ENCODE measurements around the gene PCP4L1. TPM values are rescaled to one million over a fixed set of nuclear protein-coding genes. Genes with fewer than 3 reads are reported as not detected.
A peak's percentile ranks its signal among the peaks of the same experiment; 100 is the strongest.
"Not testable (repeated sequence)": the region's sequence is repeated elsewhere in the genome, so short reads cannot be mapped to it uniquely, and the experiment has no call there.

The PCP4L1 gene
- total RNA-seq, 1 donor from 2014 or later, result not detected

DNA sequence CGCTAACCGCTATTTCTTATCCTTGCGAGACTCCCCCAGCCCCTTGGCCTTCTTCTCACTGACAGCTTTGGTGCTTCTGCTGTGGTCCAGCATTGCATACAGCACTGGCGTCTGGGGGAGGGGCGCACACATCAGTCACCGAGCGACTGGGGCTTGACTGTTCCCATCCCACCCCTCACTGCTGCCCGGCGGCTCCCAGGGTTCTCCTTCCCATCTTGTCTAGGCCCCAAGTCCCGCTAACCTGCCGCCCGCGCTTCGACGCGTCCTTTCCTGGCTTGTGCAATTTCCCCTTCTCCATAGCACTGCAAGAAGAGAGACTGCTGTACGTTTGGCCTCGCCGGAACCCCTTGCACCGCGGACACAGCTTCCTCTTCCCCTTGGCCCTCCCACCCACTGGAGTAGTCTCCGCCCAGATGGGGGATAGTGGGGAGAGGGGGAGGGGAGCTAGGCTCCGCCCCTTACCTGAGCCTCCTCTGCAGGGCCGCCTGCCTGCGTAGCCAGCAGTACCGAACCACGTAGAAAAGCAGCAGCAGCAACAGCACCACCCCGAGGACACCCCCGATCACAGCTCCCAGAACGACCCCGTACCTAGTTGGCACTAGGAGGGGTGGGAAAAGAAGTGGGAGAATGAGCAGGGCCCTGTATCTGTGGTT is 47.4 kb downstream of the PCP4L1 start:
- peak; percentile 96 for DNase-seq
- Mint-ChIP-seq H3K4me3 (peak overlapping the region; percentile 99), H3K27ac (peak overlapping the region; percentile 92), H3K27me3 (no peaks in the 10 kb centered on the region), H3K9me3 (no peaks in the 10 kb centered on the region), H3K36me3 (ENCODE audit: low read depth) (peaks cover 6% of the 10 kb centered on the region), H3K4me1 (peaks cover 38% of the 10 kb centered on the region)
- intact Hi-C loops (cut with micrococcal nuclease), result loop anchor here (1.0 to 2.0 kb wide), 2 partner anchors 8 to 77 kb away; partner anchors contain the start of gene SDHC

DNA sequence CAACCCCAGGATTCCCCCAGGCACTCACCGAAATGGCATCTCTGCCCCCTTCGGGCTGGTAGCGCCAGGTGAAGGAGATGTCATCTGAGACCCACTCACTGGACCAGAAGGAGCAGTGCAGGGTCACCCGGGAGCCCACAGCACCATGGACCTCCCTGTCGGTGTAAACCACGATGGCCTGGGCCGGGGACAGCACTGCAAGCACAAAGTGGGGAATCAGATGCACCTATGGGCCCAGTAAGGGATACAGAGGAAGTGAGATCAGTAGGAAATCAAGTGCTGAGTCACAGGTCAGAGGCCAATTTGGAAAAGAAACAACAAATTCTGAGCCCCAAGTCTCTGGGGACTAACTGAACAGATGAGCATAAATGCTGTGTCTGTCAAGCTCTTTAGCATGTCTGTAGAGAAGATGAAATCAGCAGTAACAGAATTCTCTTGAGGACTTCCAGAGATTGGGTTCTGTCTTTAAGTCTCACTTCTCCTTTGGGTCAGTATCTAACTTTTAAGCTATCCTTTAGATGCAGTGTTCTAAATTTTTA is 48.8 kb downstream of the PCP4L1 start:
- intact Hi-C loops (cut with micrococcal nuclease), result loop anchor here (2.0 kb wide), 1 partner anchor 76 kb away; no protein-coding TSS in a partner anchor
- Mint-ChIP-seq H3K27me3 (no peaks in the 10 kb centered on the region), H3K4me1 (peaks cover 38% of the 10 kb centered on the region), H3K4me3 (peak overlapping the region; percentile 17), H3K27ac (peak overlapping the region; percentile 67), H3K36me3 (ENCODE audit: low read depth) (peaks cover 6% of the 10 kb centered on the region), H3K9me3 (no peaks in the 10 kb centered on the region)
- peak; percentile 71 for DNase-seq

DNA sequence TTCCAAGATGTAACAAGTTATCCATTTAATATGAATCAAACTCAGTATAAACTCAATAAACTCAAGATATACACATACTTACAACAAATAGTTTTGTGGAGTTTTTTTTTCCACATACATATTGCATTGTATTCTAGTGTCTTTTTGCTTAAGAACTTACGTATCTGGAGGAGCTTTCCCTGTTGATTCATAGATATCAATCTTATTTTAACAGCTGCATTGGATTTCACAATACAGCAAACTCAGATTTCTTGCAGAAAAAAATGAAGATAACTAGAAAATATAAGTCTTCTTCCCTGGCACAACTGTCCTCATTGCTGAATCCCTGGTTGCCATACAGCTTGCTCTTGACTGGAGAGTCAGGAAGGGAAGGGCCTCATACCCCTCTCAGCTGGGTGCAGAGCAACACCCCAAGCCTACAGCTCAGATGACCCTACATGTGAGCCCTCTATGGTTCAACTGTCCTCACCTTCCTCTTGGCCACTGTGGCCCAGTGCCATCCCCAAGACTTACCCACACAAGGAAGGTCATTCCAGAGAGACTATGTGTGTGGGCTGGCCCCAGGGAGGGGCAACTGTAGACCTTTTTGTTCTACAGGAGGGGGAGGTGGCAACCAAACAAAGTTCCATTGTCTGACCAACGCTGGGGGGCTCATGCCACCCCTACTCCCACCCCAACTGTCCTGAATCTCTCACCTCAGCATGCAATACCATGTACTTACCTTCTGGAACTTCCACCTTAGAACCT is 49.5 kb downstream of the PCP4L1 start:
- no peak for DNase-seq
- H3K27ac Mint-ChIP-seq, result no peak overlapping the region
- no peaks in the 10 kb centered on the region for H3K27me3 Mint-ChIP-seq
- peaks cover 38% of the 10 kb centered on the region for H3K4me1 Mint-ChIP-seq
- peaks cover 6% of the 10 kb centered on the region for H3K36me3 Mint-ChIP-seq (ENCODE audit: low read depth)
- no peaks in the 10 kb centered on the region for H3K9me3 Mint-ChIP-seq
- H3K4me3 Mint-ChIP-seq, result no peak overlapping the region
- intact Hi-C loops (cut with micrococcal nuclease), result loop anchor here (2.0 kb wide), 1 partner anchor 75 kb away; no protein-coding TSS in a partner anchor

DNA sequence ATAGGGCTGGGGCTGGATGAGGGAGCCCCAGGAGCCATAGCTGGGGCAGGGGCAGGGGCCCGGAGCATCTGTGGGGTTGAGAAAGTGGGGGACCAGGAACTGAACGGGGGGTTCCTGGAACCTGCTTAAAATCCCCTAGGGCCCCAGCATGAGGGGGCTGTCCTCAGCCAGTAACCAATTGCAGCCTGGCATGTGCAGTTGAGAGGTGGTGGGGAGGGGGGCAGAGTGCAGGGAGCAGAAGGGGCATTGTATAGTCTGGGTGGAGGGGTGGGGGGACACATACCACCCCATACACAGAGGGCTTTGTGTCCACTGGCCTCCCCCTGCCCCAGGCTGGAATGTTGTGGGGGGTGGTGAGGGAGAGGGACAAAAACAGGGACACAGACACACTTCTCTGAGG is 51.3 kb downstream of the PCP4L1 start, which contains the start of gene MPZ:
MPZ (minus strand) TSS at position 101 of the 400 bp plus-strand sequence; CDS start at position 38, 63 bp downstream.
- no peak for DNase-seq
- Mint-ChIP-seq H3K9me3 (no peaks in the 10 kb centered on the region), H3K27me3 (no peaks in the 10 kb centered on the region), H3K4me3 (no peak within 1 kb of the TSS), H3K27ac (no peak within 1 kb of the TSS), H3K36me3 (ENCODE audit: low read depth) (peaks cover 2% of the 10 kb centered on the region), H3K4me1 (peaks cover 30% of the 10 kb centered on the region)
- intact Hi-C loops (cut with micrococcal nuclease), result loop anchor here (10.0 kb wide), 1 partner anchor 55 kb away; the partner anchor contains the start of gene CFAP126

DNA sequence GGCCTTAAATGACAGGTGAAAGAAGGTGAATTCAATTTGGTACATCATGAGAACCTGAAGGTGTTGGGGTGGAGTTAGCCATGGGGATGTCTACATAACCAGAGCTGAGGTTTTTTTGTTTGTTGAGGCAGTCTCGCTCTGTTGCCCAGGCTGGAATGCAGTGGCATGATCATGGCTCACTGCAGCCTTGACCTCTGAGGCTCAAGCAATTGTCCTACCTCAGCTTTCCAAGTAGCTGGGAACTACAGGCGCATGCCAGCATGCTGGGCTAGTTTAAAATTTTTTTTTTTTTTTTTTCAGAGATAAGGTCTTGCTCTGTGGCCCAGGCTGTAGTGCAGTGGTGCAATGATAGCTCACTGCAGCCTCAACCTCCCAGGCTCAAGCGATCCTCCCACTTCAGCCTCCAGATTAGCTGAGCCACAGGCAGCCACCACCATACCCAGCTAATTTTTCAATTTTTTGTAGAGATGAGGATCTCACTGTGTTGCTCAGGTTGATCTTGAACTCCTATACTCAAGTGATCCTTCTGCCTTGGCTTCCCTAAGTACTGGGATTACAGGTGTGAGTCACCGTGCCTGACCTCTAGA is 53.1 kb downstream of the PCP4L1 start:
- Mint-ChIP-seq H3K27me3 (no peaks in the 10 kb centered on the region), H3K4me3 (no peak overlapping the region), H3K4me1 (peaks cover 33% of the 10 kb centered on the region), H3K27ac (no peak overlapping the region), H3K9me3 (no peaks in the 10 kb centered on the region), H3K36me3 (ENCODE audit: low read depth) (no peaks in the 10 kb centered on the region)
- DNase-seq, result no peak
- intact Hi-C loops (cut with micrococcal nuclease), result loop anchor here (10.0 kb wide), 1 partner anchor 53 kb away; the partner anchor contains the start of gene CFAP126

DNA sequence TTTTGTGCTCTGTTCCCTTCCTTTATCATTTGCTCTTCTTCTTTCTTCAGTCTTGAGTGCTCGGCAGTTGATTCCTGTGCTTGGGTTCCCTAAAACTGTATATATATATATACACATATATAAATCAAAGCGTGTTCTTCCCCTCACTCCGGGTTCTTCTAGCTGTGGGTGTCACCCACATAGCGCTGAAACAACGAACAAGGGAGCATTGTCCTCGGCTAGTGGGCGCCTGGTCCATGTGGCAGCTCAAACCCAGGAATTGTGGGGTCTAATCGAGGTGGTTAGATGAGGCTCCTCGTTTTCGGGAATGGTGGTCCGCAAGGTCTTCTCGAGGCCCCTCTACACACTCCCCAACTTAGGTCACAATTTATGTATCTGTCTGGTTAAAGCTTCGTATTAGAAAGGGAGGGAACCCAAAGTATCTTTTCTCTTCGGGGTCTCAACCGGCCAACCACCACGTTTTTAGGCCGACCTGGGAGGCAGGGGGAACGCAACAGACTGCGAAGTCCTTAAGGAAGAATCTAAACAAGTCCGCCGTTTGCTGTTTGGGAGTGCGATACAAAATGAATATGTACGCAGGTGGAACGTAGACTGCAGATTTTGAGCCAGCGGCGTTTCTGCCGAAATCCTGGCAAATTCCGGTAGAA is 55.1 kb downstream of the PCP4L1 start:
- no peak for DNase-seq
- intact Hi-C loops (cut with micrococcal nuclease), result loop anchor here (1.0 to 10.0 kb wide), 3 partner anchors 7 to 87 kb away; partner anchors contain the start of genes CFAP126 and TOMM40L
- Mint-ChIP-seq H3K4me1 (peaks cover 22% of the 10 kb centered on the region), H3K36me3 (ENCODE audit: low read depth) (no peaks in the 10 kb centered on the region), H3K4me3 (peak overlapping the region; percentile 97), H3K27ac (peak overlapping the region; percentile 97), H3K9me3 (no peaks in the 10 kb centered on the region), H3K27me3 (no peaks in the 10 kb centered on the region)

DNA sequence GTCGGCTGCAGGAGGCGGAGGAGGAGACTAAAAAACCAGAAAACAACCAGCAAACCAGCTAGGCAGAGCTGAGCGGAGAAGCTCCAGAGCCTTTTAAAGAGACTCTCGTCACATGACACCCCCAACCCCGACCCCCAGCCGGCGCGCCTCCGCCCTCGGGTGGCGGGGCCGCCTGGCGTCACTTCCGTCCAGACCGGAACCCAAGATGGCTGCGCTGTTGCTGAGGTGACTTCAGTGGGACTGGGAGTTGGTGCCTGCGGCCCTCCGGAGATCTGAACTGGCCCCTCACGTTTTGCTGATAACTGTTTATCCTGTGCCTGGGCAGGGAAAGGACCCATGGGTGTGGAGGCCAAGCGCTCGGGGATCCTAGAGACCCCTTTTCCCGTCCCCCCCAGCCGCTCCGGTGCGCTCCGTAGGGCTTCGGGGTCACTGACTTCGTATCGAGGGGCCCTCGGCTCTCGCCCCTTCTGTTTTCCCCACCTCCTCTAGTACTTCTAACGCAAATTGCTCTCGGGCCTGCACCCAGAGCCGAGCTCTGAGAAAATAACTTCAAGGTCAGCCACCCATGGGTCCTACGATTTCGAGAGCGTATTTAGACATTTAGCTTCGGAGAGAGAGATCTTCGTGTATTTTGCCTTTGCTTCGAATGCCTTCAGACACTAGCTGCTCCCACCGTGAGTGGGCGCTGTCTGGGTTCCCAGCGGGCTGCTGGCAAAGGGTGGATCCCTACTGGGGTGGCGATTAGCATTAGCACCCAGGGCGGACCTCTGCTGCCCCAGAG is 55.8 kb downstream of the PCP4L1 start, which contains the start of gene SDHC:
SDHC (plus strand) TSS at position 181 of the 781 bp plus-strand sequence; CDS start at position 206, 25 bp downstream.
- no peaks in the 10 kb centered on the region for H3K9me3 Mint-ChIP-seq

DNA sequence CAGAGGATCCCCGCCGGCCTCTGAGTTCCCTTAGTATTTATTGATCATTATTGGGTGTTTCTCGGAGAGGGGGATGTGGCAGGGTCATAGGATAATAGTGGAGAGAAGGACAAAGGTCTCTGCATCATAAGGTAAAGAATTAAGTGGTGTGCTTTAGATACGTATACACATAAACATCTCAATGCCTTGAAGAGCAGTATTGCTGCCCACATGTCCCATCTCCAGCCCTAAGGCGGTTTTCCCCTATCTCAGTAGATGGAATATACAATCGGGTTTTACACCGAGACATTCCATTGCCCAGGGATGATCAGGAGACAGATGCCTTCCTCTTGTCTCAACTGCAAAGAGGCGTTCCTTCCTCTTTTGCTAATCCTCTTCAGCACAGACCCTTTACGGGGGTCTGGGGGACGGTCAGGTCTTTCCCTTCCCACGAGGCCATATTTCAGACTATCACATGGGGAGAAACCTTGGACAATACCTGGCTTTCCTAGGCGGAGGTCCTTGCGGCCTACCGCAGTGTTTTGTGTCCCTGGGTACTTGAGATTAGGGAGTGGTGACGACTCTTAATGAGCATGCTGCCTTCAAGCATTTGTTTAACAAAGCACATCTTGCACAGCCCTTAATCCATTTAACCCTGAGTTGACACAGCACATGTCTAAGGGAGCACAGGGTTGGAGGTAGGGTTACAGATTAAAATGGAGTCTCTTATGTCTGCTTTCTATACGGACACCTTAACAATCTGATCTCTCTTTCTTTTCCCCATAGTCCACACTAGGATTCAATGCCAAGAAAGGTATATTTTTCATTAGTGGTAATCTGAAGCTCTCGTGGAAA is 57.5 kb downstream of the PCP4L1 start:
- not testable (repeated sequence) for H3K36me3 Mint-ChIP-seq (ENCODE audit: low read depth); H3K4me3 Mint-ChIP-seq; H3K27me3 Mint-ChIP-seq; DNase-seq; H3K27ac Mint-ChIP-seq; H3K9me3 Mint-ChIP-seq
- intact Hi-C loops (cut with micrococcal nuclease), result loop anchor here (2.0 to 10.0 kb wide), 2 partner anchors 49 to 89 kb away; partner anchors contain the start of genes CFAP126 and TOMM40L
- H3K4me1 Mint-ChIP-seq, result peaks cover 21% of the 10 kb centered on the region

More for the DNA sequence above, 55.8 kb downstream of the PCP4L1 start, which contains the start of gene SDHC:
- H3K4me3 Mint-ChIP-seq, result peak within 1 kb of the TSS; percentile 97
- H3K4me1 Mint-ChIP-seq, result peaks cover 21% of the 10 kb centered on the region
- no peaks in the 10 kb centered on the region for H3K27me3 Mint-ChIP-seq
- peak within 1 kb of the TSS; percentile 97 for H3K27ac Mint-ChIP-seq
- H3K36me3 Mint-ChIP-seq (ENCODE audit: low read depth), result no peaks in the 10 kb centered on the region
- peak; percentile 97 for DNase-seq
- intact Hi-C loops (cut with micrococcal nuclease), result loop anchor here (1.0 to 10.0 kb wide), 3 partner anchors 8 to 88 kb away; partner anchors contain the start of genes CFAP126 and TOMM40L

DNA sequence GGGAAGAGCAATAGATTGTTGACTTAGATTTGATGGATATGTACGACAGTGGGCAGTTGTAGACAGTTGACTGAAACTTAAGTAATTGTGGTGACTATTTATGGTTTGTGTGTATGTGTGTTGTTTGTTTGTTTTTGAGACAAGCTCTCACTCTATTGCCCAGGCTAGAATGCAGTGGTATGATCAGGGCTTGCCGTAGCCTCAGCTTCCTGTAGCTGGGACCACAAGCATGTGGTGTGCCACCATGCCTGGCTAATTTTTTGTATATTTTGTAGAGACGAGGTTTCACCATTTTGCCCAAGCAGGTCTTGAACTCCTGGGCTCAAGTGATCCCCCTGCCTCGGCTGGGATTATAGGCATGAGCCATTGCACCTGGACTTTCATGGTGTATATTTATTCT is 65.5 kb downstream of the PCP4L1 start:
- intact Hi-C loops (cut with micrococcal nuclease), result no loop called here
- H3K9me3 Mint-ChIP-seq, result no peaks in the 10 kb centered on the region
- H3K36me3 Mint-ChIP-seq (ENCODE audit: low read depth), result peaks cover 23% of the 10 kb centered on the region
- H3K27ac Mint-ChIP-seq, result no peak overlapping the region
- no peaks in the 10 kb centered on the region for H3K27me3 Mint-ChIP-seq
- peaks cover 6% of the 10 kb centered on the region for H3K4me1 Mint-ChIP-seq
- DNase-seq, result no peak
- H3K4me3 Mint-ChIP-seq, result no peak overlapping the region

DNA sequence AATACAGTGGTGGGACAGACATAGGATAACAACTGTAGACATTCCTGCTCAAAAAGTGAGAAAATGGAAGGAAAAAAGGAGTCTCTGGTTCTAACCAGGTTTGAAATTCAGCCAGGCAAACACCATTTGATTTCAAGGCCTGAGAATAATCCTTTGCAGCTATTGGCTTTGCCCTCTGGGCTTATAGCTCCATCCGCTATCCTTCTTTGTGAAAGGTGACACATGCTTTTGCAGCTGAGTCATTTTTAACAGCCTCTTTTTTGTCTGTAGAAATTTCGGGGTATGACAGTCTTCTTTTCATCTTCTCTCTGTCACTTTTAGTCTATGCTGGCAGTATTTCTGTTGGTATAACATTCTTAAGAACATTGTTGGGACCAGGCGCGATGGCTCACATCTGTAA is 71.8 kb downstream of the PCP4L1 start:
- intact Hi-C loops (cut with micrococcal nuclease), result no loop called here
- H3K4me3 Mint-ChIP-seq, result no peak overlapping the region
- DNase-seq, result no peak
- no peaks in the 10 kb centered on the region for H3K27me3 Mint-ChIP-seq
- no peak overlapping the region for H3K27ac Mint-ChIP-seq
- no peaks in the 10 kb centered on the region for H3K9me3 Mint-ChIP-seq
- peaks cover 45% of the 10 kb centered on the region for H3K36me3 Mint-ChIP-seq (ENCODE audit: low read depth)
- peaks cover 6% of the 10 kb centered on the region for H3K4me1 Mint-ChIP-seq

DNA sequence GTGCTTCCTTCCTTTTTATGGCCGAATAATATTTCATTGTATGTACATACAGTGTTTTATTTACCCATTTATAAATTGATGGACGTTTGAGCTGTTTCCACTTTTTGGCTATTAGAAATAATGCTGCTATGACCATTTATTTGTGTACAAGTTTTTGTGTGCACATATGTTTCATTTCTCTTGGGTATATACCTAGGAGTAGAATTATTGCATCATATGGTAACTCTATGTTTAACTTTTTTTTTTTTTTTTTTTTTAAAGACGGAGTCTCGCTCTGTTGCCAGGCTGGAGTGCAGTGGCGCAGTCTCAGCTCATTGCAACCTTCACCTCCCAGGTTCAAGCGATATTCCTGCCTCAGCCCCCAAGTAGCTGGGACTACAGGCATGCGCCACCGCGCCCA is 74.6 kb downstream of the PCP4L1 start:
- intact Hi-C loops (cut with micrococcal nuclease), result no loop called here
- no peak overlapping the region for H3K4me3 Mint-ChIP-seq
- H3K4me1 Mint-ChIP-seq, result peaks cover 3% of the 10 kb centered on the region
- DNase-seq, result no peak
- H3K27ac Mint-ChIP-seq, result no peak overlapping the region
- H3K27me3 Mint-ChIP-seq, result no peaks in the 10 kb centered on the region
- no peaks in the 10 kb centered on the region for H3K9me3 Mint-ChIP-seq
- H3K36me3 Mint-ChIP-seq (ENCODE audit: low read depth), result peaks cover 45% of the 10 kb centered on the region

Measured in activated CD4-positive, alpha-beta T cell treated with anti-CD3 and anti-CD28 coated beads, Interleukin-2, amount 10 ng/mL, durations not matched to agents 24 days and 14 days (primary cell).